Measurements from ENCODE around the gene C22orf31. TPM values are rescaled to one million over a fixed set of nuclear protein-coding genes. Genes with fewer than 3 reads are reported as not detected.

C22orf31 gene
- not detected for total RNA-seq

DNA sequence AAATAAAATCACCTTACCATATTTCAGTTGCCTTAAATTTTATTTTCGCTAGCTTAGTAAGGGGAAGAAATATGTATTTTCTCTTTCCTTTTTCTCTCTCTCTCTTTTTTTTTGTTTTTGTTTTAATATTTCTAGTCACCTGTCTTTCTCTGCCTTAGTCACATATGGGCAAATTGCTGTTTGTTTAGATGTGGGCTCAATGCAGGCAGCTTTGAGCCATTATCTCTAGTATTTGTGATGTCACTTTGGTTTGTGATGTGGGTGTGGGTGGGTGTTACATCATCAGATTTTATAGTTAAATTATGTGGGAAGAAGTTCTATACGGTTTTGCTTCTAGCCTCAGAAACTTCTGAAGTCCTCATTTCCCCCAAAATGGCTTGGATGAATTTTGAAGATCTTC, at the start of gene C22orf31:
C22orf31 (minus strand) TSS at position 59 of the 400 bp plus-strand sequence; CDS start at position 20, 39 bp downstream.
- DNase-seq (ENCODE audit: low spot score) (no peak), ATAC-seq (no peak)
- intact Hi-C loops (cut with DNase I): no loop called here

- no peak for ATAC-seq
Observed at GRCh38 chr22:29110946-29111345, 49.3 kb upstream of the C22orf31 start.

GRCh38 chr22:29109822-29110221, 48.2 kb upstream of the C22orf31 start:
- DNase-seq (ENCODE audit: low spot score) (no peak), ATAC-seq (peak; percentile 40)
- intact Hi-C loops (cut with DNase I): no loop called here

More at GRCh38 chr22:29110946-29111345, 49.3 kb upstream of the C22orf31 start:
- no peak for DNase-seq (ENCODE audit: low spot score)
- intact Hi-C loops (cut with DNase I): no loop called here

DNA sequence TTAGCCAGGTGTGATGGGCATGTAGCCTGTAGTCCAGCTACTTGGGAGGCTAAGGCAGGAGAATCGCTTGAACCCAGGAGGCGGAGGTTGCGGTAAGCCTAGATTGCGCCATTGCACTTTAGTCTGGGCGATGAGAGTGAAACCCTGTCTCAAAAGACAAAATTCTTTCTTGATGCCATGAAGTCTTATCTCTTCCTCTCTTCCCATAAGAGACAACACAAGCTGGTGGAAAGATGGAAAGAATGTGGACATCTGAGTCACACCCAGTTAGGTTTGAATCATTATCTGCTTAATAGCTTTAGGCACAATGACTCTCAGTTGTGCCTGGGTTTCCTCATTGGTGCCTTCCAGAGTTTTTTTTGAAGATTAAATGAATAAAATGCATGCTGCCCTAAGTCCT, 46.5 kb upstream of the C22orf31 start:
- intact Hi-C loops (cut with DNase I): no loop called here

DNA sequence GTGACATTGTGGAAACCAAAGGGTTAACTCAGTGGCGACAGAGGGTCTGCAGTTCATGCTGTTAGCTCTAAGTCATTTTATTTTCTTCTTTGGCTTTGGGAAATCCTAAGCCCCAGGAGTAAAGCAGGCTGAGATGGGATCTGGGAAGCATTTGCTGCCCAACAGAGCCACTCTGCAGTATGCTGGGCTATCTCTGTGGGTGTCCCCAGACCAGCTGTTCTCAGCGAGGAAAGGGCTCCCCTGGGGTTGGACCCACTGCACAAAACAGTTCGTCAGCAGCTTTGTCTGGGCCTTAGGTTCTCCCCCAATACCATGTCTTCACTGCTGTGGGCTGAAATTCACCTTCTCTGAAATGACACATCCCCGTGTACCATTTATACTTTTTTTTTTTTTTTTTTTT, 45.2 kb upstream of the C22orf31 start:
- intact Hi-C loops (cut with DNase I): no loop called here
- DNase-seq (ENCODE audit: low spot score): no peak
- no peak for ATAC-seq

More for the DNA sequence above, 46.5 kb upstream of the C22orf31 start:
- no peak for ATAC-seq
- DNase-seq (ENCODE audit: low spot score): no peak

- intact Hi-C loops (cut with DNase I): no loop called here
- no peak for DNase-seq (ENCODE audit: low spot score)
Observed at GRCh38 chr22:29105468-29105867, 43.8 kb upstream of the C22orf31 start.

DNA sequence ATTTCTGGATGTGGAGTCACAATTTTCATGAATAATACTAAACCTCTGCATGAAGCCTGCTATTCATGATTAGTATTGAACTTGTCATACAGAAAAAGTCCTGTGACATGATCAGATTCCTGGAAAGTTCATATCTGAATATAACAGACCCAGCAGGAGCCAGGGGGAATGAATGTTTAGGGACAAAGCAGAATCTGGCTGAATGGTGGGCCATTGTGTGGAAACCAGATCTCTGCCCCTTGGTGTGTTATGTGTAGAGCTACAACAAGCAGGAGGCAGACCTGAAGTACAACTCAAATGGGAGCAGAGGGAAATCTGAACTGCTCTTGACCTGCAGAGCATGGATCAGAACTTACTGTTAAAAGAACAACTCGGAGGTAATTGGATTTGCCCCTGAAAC, 41.5 kb upstream of the C22orf31 start:
- DNase-seq (ENCODE audit: low spot score) (no peak), ATAC-seq (no peak)
- intact Hi-C loops (cut with DNase I): no loop called here

More at GRCh38 chr22:29105468-29105867, 43.8 kb upstream of the C22orf31 start:
- ATAC-seq: no peak

GRCh38 chr22:29102300-29102699, 40.7 kb upstream of the C22orf31 start:
- intact Hi-C loops (cut with DNase I): no loop called here
- DNase-seq (ENCODE audit: low spot score) (no peak), ATAC-seq (no peak)

- intact Hi-C loops (cut with DNase I): no loop called here
- no peak for ATAC-seq
Observed at GRCh38 chr22:29098296-29098695, 36.7 kb upstream of the C22orf31 start.

DNA sequence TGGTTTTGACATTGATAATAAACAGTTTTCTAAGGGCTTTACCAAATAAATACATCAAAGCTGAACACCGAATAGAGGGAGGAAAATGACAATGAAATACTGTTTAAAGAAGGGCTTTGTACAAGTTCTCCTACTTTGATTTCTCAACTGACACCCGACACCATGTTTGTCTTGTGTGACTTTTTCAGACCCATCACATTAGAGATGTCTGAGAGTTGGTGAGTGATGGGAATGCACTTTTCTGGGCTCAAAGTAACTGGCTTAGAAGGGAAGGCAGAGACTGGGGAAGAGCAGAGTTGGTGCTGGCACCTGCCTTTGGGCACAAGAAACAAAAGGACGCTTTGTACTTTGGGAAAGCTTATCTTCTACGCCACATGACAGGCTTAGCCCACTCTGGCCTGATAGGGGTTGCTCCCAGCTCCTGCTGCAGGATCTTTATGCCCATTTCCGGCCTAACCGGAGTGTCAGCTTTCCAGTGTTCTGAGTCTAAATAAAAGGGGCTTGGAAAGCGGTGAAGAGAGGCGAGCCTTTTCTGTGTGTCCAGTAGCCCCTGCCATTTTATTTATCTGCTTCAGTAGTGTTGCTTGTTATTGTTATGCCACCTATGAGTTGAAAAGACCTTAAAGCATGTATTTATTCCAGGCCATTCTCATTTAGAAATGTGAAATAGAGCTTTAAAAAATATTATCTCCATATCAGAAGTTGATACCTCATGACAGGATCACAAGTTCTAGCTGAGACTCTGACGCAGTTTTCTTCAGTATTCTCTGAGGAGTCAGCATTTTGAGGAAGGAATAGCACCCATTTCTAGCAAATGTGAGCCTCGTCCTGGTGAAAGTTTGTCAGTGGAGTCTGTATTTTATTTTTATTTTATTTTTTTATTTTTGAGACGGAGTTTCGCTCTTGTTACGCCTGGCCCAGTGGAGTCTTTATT, 35.4 kb upstream of the C22orf31 start:
- intact Hi-C loops (cut with DNase I): no loop called here
- ATAC-seq (no peak), DNase-seq (ENCODE audit: low spot score) (no peak)

More at GRCh38 chr22:29098296-29098695, 36.7 kb upstream of the C22orf31 start:
- DNase-seq (ENCODE audit: low spot score): no peak

DNA sequence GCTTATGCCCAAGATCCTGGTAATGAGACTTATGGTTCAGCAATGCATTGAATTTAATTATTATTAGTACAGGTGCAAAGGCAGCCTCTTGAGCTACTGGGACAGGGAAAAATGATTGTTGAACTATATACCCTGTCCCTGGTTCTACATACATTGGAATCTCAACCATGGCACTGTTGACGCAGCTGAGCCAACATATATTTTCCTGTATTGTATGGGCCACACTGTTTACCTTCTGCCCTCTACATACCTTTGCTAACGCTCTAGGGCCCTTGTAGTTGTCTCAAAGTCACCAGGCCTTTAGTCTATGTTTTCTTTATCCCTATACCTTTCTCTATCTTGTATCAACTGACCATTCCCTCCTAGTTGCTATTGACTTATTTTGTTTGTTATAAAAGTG, 33.8 kb upstream of the C22orf31 start:
- intact Hi-C loops (cut with DNase I): no loop called here
- ATAC-seq (no peak), DNase-seq (ENCODE audit: low spot score) (no peak)

DNA sequence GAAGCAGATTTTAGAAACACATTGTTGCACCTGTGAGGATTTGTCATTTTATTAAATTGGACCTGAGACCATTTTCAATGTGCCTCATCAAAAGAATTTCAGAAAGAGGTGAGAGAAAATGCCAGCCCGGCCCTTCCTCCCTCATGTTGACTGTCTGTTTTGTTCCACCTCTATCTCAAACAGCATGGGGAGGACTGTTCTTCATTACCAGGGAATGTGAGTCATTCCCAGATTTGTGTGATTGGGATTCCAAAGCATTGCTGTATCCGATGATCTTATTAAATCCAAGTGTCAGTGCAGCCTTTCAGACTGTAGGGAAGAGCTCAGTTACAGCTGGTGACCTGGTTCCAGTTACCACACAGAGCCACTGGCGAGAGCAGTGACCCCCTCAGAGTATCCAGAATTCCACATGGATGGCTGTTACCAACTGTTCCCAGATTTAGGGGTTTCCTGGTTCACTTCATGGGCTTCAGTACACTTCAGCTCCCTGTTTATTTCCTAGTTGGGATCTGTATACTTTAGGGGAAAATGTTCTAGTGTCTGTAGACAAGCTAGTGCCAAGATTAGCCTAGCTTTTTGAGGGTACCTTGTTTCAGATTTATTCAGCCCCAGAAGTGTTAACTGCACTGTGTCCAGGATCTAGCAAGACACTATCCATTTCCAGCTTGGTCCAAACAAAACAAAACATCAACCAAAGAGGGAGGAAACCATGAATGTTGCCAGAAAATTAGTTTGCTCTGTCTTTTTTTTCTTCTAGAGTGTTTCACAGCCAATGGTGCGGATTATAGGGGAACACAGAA, 32.1 kb upstream of the C22orf31 start:
- intact Hi-C loops (cut with DNase I): no loop called here
- DNase-seq (ENCODE audit: low spot score) (no peak), ATAC-seq (peak; percentile 91)

- DNase-seq (ENCODE audit: low spot score) (no peak), ATAC-seq (no peak)
- intact Hi-C loops (cut with DNase I): no loop called here
Observed at GRCh38 chr22:29093030-29093429, 31.4 kb upstream of the C22orf31 start.

DNA sequence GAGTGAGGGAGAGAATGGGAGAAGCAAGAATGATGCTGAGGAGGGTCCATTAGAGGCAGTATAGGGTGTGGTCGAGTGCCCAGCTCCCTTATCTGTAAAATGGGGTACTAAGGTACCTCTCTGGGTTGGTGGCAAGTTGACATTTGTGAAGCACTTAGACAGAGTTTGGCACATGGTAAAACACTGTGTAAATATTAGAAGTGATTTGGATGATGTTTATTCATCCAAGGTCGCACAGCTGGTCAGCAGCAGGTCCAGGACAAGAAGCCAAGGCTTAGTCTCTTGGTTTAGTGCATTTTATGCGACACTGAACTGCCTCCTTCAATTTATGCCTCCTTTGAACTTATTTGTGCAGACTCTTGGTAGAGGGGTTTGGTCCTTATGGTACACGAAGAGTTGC, 30.6 kb upstream of the C22orf31 start:
- intact Hi-C loops (cut with DNase I): no loop called here
- ATAC-seq: no peak
- no peak for DNase-seq (ENCODE audit: low spot score)

GRCh38 chr22:29090039-29090438, 28.4 kb upstream of the C22orf31 start:
- ATAC-seq: no peak

DNA sequence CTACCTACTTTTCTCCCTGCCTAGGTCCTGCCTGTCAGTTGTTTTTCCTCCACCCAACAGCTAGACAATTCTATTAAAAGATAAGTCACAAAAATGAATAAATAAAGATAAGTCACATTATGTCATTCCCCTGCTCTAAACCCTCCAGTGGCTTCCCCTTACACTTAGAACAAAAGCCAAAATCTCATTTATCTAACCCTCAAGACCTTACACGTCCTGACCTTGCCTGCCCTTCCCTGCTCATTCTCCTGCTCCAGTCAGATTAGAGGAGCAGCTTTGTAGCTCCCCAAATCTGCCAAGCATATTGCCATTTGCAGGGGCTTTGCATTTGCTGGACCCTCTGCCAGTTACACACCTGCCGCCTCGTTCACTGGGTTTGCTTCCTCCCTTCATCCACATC, 27.9 kb upstream of the C22orf31 start:
- DNase-seq (ENCODE audit: low spot score): no peak
- intact Hi-C loops (cut with DNase I): no loop called here
- ATAC-seq: no peak

More at GRCh38 chr22:29090039-29090438, 28.4 kb upstream of the C22orf31 start:
- intact Hi-C loops (cut with DNase I): no loop called here
- no peak for DNase-seq (ENCODE audit: low spot score)

- DNase-seq (ENCODE audit: low spot score): no peak
- intact Hi-C loops (cut with DNase I): no loop called here
- no peak for ATAC-seq
Observed at GRCh38 chr22:29088809-29089208, 27.2 kb upstream of the C22orf31 start.

GRCh38 chr22:29087012-29087411, 25.4 kb upstream of the C22orf31 start:
- DNase-seq (ENCODE audit: low spot score) (no peak), ATAC-seq (no peak)
- intact Hi-C loops (cut with DNase I): no loop called here

GRCh38 chr22:29083933-29084591, 22.4 kb upstream of the C22orf31 start:
- intact Hi-C loops (cut with DNase I): no loop called here
- ATAC-seq (no peak), DNase-seq (ENCODE audit: low spot score) (no peak)
